Endometrium (tissue), 2 donors: ENCODE data around the gene FAM136A.
"Not testable (repeated sequence)": the region's sequence is repeated elsewhere in the genome, so short reads cannot be mapped to it uniquely, and the experiment has no call there.

ENCODE experiments used
- FAIRE-seq: peaks from 2 replicates; lab custom pipeline; 2012; peaks lifted over from hg19 to GRCh38; lab: Jason Lieb, UNC
- donor health status: control.
- donor health status: control.

Gene FAM136A

GRCh38 chr2:70301344-70302194 lies at the start of gene FAM136A:
Gene FAM136A, minus strand, starts transcription at chr2:70302067. Its CDS starts 56 bp downstream, at chr2:70302011.
- no peak for FAIRE-seq

GRCh38 chr2:70349921-70350685 lies 48.2 kb upstream of the FAM136A start:
- FAIRE-seq = no peak

GRCh38 chr2:70347831-70348230 lies 46.0 kb upstream of the FAM136A start:
- FAIRE-seq = no peak

GRCh38 chr2:70344195-70344594 lies 42.3 kb upstream of the FAM136A start:
- FAIRE-seq = no peak

- FAIRE-seq = no peak
Observed at GRCh38 chr2:70341477-70341765, 39.6 kb upstream of the FAM136A start.

- no peak for FAIRE-seq
Observed at GRCh38 chr2:70340761-70341476, 39.1 kb upstream of the FAM136A start.

GRCh38 chr2:70340075-70340474 lies 38.2 kb upstream of the FAM136A start:
- no peak for FAIRE-seq

- FAIRE-seq = no peak
Observed at GRCh38 chr2:70336552-70336951, 34.7 kb upstream of the FAM136A start.

GRCh38 chr2:70331012-70331411 lies 29.1 kb upstream of the FAM136A start:
- FAIRE-seq = no peak

- no peak for FAIRE-seq
Observed at GRCh38 chr2:70330476-70330875, 28.6 kb upstream of the FAM136A start.

GRCh38 chr2:70328921-70329561 lies 27.2 kb upstream of the FAM136A start:
- no peak for FAIRE-seq

GRCh38 chr2:70325875-70326274 lies 24.0 kb upstream of the FAM136A start:
- no peak for FAIRE-seq

GRCh38 chr2:70322518-70322917 lies 20.7 kb upstream of the FAM136A start:
- FAIRE-seq = no peak

GRCh38 chr2:70321370-70321769 lies 19.5 kb upstream of the FAM136A start:
- FAIRE-seq = no peak

- no peak for FAIRE-seq
Observed at GRCh38 chr2:70314640-70315039, 12.8 kb upstream of the FAM136A start.

GRCh38 chr2:70312560-70312959 lies 10.7 kb upstream of the FAM136A start:
- FAIRE-seq = no peak

GRCh38 chr2:70310899-70311298 lies 9.0 kb upstream of the FAM136A start:
- no peak for FAIRE-seq

- no peak for FAIRE-seq
Observed at GRCh38 chr2:70305531-70305930, 3.7 kb upstream of the FAM136A start.

GRCh38 chr2:70304498-70304897 lies 2.6 kb upstream of the FAM136A start:
- FAIRE-seq = no peak

- no peak for FAIRE-seq
Observed at GRCh38 chr2:70303186-70303585, 1.3 kb upstream of the FAM136A start.

- FAIRE-seq = not testable (repeated sequence)
Observed at GRCh38 chr2:70302195-70302546, 304 bp upstream of the FAM136A start.

- no peak for FAIRE-seq
Observed at GRCh38 chr2:70300771-70301343, 1.0 kb downstream of the FAM136A start.
